ENCODE results near the gene CREM.

DNA sequence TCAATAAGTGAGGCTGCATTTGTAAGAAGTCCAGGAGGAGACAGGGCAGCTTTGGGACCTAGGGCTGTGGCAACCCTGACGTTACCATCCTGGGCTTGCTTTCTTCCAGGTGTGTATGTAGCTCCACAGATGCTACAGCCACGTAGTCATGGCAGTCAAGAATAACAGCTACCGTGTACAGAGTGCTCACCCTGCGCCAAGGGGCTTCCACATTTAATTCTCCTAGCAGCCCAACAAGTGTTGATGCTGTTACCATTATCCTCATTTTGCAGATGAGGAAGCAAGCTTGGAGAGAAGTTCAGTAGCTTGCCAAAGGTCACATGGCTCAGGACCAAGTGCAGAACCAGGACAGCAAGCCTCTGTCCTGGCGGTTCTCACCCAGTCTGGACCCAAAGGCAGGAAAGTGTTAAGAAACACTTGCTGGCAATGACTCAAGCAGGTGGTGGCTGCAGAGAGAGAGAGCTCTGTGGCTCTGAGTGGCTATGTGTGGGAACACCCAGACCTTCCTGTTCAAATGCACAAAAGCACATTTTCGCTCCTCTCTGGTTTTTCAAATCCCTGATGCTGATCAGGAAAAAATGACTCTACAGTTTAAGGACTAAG is 89.8 kb downstream of the CREM start:
- no peak for TF ChIP-seq CTCF (IDR thresholded peaks at IDR 0.05)
- no peak for TF ChIP-seq POLR2A (IDR thresholded peaks at IDR 0.05)

Data from testis (tissue), 2 donors.